SK-N-SH (cell line): Measurements from ENCODE around the gene CSNK1E.

Experiments
- CTCF ChIP-seq: fragments of 200-600 bp; sonication (generic); IDR thresholded peaks from 2 replicates; pipeline ENCODE4 v1.6.1; 2017; ENCODE audit warnings: antibody characterized with exemption, mild to moderate bottlenecking, moderate library complexity
- FOSL2 ChIP-seq: IDR thresholded peaks from 2 replicates; pipeline ENCODE4 v1.4.0; 2012; ENCODE audit warnings: low read depth, mild to moderate bottlenecking, moderate library complexity, borderline replicate concordance
- FOXJ3 ChIP-seq: sonication (generic); formaldehyde crosslinking; IDR thresholded peaks from 2 replicates; pipeline ENCODE4 v1.5.1; 2020; ENCODE audit warnings: mild to moderate bottlenecking, missing genetic modification reagents
- MXI1 ChIP-seq: IDR thresholded peaks from 2 replicates; pipeline ENCODE4 v1.6.1; 2012; ENCODE audit warnings: mild to moderate bottlenecking, low read depth, low read length, improper control_type of control experiment
- PBX3 ChIP-seq: IDR thresholded peaks from 2 replicates; pipeline ENCODE4; 2012
- POLR2AphosphoS5 ChIP-seq: IDR thresholded peaks from 2 replicates; pipeline ENCODE4 v1.6.1; 2012; ENCODE audit warnings: low read depth, low read length
- RFX5 ChIP-seq: IDR thresholded peaks from 2 replicates; pipeline ENCODE4 v1.6.1; 2012; ENCODE audit warnings: mild to moderate bottlenecking, improper control_type of control experiment, low read length
- TAF1 ChIP-seq: IDR thresholded peaks from 2 replicates; pipeline ENCODE4 v1.6.1; 2012; ENCODE audit warnings: low read depth, mild to moderate bottlenecking, low read length, moderate library complexity, borderline replicate concordance
- TCF12 ChIP-seq: IDR thresholded peaks from 2 replicates; pipeline ENCODE4 v1.4.0; 2012
- USF2 ChIP-seq: fragments of 150-350 bp; IDR thresholded peaks from 2 replicates; pipeline ENCODE4 v1.6.1; 2017; ENCODE audit warnings: antibody characterized with exemption, low read length, low read depth, borderline replicate concordance
- YY1 ChIP-seq: IDR thresholded peaks from 2 replicates; pipeline ENCODE4 v1.4.0; 2012; ENCODE audit warnings: low read depth, mild to moderate bottlenecking
- TF ChIP-seq, protein P1 (sequence below): IDR thresholded peaks from 2 replicates; pipeline ENCODE4 v1.6.1; 2012; ENCODE audit warnings: mild to moderate bottlenecking, low read depth, low read length, moderate library complexity
- TF ChIP-seq, protein P2 (sequence below): IDR thresholded peaks from 2 replicates; pipeline ENCODE4 v1.4.0; 2012; ENCODE audit warnings: low read depth

- TF ChIP-seq YY1 (no peak), MXI1 (no peak), FOXJ3 (CRISPR knock-in tag) (no peak), CTCF (no peak), USF2 (no peak), PBX3 (no peak), FOSL2 (no peak), POLR2AphosphoS5 (no peak), TAF1 (no peak), RFX5 (no peak), TCF12 (no peak)
- TF ChIP-seq, protein P1, sequence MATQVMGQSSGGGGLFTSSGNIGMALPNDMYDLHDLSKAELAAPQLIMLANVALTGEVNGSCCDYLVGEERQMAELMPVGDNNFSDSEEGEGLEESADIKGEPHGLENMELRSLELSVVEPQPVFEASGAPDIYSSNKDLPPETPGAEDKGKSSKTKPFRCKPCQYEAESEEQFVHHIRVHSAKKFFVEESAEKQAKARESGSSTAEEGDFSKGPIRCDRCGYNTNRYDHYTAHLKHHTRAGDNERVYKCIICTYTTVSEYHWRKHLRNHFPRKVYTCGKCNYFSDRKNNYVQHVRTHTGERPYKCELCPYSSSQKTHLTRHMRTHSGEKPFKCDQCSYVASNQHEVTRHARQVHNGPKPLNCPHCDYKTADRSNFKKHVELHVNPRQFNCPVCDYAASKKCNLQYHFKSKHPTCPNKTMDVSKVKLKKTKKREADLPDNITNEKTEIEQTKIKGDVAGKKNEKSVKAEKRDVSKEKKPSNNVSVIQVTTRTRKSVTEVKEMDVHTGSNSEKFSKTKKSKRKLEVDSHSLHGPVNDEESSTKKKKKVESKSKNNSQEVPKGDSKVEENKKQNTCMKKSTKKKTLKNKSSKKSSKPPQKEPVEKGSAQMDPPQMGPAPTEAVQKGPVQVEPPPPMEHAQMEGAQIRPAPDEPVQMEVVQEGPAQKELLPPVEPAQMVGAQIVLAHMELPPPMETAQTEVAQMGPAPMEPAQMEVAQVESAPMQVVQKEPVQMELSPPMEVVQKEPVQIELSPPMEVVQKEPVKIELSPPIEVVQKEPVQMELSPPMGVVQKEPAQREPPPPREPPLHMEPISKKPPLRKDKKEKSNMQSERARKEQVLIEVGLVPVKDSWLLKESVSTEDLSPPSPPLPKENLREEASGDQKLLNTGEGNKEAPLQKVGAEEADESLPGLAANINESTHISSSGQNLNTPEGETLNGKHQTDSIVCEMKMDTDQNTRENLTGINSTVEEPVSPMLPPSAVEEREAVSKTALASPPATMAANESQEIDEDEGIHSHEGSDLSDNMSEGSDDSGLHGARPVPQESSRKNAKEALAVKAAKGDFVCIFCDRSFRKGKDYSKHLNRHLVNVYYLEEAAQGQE: no peak
- TF ChIP-seq, protein P2, sequence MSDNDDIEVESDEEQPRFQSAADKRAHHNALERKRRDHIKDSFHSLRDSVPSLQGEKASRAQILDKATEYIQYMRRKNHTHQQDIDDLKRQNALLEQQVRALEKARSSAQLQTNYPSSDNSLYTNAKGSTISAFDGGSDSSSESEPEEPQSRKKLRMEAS: no peak
Measured at GRCh38 chr22:38269466-38269865, 47.8 kb downstream of the CSNK1E start.
